Stimulated activated CD4-positive, alpha-beta T cell treated with anti-CD3 and anti-CD28 coated beads, Interleukin-15, amount 100 ng/mL, for 48 hours (primary cell): Measurements from ENCODE around the gene APIP.

Experiments used
- DNase-seq, 2 donors: peaks; one replicate each; pipeline ENCODE4 v3.0.0-alpha.2; 2020; ENCODE audit warnings: low read depth in 2 of 2

Gene APIP

DNA sequence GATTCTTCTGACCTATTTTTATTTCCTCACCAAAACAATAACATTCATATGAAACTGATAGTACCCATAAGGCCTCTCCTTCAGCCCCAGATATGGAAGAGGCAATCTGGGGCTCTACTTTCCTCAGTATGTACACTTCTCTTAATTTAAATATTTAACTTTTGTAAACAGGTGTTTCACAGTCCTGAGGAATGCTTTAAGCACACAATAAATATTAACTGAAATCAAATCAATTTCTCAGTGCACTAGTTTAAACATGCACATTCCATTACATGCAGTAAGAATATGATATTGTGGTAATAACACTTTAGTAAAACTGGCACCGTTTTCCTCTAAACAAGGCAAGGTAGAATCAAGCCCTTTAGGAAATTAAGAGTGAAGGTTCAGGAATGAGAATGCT is 28.9 kb downstream of the APIP start:
- DNase-seq = no peak

- no peak for DNase-seq
Measured at GRCh38 chr11:34886609-34887008, 29.6 kb downstream of the APIP start.

- no peak for DNase-seq
Measured at GRCh38 chr11:34881900-34882299, 34.3 kb downstream of the APIP start.

GRCh38 chr11:34877375-34877975 is 38.7 kb downstream of the APIP start:
- DNase-seq = no peak

DNA sequence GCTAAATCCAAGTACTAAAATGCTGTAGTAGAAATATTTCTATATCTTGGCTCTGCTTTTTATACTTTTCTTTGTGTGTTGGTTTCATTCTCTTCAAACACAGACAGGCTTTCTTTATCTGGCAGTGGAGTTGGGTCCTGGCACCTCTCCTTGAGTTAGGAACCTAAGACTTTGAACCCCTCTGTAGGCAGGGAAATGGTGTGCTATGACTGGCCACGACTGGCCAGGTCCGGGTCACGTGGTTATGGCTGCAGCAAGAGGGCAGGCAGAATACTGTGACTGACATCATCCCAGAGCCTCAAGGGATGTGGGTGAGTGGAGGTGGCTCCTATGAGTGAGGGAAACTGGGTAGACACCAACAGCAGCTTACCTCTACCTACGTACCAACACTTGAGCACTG is 42.0 kb downstream of the APIP start:
- no peak for DNase-seq

DNA sequence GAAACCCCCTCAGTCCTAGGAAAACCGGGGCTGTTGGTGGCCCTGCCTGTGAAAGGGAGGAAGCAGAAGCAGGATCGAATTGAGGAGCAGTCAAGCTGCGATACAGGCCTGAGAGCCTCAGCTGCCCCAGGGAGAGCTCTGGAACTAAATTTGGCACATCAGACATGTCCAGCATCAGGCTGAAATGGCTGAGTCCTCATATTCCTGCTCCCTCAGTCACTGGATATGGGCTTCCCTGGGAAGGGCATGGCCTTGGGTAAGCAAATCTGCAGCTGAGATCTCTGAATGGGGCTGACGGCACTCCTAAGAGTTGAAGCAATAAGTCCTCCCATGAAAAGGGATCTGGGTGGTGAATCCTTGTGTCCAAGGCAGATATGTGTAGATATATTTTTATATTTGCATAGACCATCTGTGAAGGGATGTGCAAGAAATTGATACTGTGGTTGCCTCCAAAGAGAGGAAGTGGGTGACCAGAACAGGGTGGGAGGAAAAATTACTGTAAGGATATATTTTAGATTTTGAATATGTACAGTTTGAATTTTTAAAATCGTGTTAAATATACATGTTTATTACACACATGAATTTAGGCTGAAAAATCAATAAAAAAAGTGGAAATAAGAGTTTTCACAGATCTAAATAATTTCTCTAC is 45.5 kb downstream of the APIP start:
- DNase-seq = no peak

DNA sequence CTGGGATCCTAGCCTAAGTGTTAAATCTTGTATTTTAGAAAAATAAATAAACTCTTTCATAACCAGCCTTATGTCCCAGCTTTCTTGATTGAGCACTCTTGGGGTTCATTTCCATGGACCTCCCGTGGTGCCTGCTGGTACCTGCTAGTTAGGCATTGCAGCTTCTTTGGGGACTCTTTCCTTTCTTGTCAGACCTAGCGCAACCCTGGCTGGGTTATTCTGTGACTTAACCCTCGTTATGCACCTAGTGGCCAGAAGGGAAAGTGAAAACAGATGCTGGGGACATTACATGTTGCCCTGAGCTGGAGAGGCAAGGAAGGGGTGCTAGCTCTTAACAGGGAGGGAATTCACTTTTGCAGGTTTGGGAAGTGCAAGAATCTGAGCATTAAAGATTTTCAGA is 46.8 kb downstream of the APIP start:
- DNase-seq = no peak

DNA sequence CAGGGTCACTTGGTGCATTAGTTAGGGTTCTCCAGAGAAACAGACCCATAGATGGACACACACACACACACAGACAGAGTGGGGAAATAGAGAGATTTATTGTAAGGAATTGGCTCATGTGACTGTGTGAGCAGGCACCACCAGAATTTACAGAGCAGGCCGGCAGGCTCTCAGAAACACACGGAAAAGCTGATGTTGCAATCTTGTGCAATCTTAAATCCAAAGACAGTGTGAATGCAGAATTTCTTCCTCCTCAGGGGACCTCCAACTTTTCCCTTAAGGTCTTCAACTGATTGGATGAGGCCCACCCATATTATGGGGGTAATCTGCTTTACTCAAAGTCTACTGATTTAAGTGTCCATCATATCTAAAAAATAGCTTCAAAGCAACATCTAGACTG is 49.8 kb downstream of the APIP start:
- no peak for DNase-seq

GRCh38 chr11:34865261-34865660 is 50.9 kb downstream of the APIP start:
- DNase-seq = no peak

DNA sequence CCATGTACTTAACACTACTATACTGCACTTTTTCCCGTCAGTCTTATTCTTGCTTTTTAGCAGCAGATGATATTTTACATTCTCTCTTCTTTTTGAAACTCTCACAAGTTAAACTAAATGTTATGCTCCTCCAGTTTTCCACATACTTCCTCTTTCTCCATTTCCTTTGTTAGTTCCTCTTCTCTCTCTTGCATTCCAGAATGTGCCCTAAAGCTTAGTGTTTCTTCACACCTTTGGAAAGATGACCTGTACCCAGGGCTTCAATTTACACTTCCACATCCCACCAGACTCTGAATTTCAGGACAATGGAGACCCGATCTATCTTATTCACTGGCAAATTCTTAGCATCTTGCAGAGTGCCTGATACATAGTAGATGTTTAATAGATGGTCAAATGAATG is 51.8 kb downstream of the APIP start:
- no peak for DNase-seq

DNA sequence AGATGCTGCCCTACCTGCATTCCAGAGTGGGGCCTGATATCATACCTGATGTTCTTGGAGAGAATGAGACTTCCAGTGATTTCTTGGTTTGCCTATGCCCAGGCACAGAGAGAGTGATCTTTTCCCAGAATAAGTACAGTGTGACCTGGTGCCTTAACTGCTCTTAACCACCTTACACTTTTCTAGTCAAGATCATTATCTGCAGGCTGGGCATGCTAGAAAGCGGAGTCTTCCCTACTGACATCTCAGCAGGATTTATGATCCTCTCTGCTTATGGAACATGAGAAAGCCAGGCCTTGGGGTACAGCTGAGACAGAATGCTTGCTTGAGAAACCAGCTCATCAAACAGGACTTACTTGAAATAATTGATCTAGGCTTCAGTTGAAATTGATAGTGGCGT is 53.1 kb downstream of the APIP start:
- no peak for DNase-seq

- DNase-seq = no peak
Measured at GRCh38 chr11:34860518-34860917, 55.7 kb downstream of the APIP start.

DNA sequence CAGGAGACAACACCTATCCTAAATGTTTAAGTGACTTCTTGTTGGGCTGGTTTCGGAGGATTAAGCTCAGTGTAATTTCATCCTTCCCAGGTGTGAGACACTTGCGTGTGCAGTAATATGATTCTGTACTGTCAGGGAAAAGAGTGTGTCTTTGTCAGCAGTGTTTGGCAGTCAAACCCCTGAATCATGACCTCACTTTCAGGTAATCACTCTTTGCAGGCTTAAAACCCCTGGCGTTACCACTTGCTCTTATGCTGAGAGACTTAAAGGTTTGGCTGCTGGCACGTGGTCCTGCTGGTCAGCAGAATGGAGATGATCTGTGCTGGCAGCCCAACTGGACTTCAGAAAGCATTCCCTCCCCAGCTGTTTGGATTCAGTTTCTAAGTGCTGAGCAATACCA is 56.1 kb downstream of the APIP start:
- no peak for DNase-seq

DNA sequence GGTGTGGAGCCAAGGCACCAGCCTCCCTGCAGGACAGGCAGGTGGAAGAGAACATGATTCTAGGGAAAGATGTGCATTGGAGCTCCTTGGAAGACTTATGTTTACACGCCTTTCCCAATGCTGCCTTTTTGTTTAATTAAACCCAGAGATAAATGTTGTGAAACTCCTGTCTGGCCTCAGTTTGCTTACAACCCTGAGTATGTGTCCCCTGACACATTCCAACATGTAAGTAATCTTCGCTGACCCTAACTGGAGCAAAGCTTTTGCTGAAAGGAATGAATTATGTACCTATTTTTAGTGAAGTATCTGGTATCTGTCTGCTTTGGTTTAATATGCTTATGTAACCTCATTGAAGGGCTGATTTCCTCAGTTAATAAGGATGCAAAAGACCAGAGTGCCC is 56.7 kb downstream of the APIP start:
- DNase-seq = no peak

DNA sequence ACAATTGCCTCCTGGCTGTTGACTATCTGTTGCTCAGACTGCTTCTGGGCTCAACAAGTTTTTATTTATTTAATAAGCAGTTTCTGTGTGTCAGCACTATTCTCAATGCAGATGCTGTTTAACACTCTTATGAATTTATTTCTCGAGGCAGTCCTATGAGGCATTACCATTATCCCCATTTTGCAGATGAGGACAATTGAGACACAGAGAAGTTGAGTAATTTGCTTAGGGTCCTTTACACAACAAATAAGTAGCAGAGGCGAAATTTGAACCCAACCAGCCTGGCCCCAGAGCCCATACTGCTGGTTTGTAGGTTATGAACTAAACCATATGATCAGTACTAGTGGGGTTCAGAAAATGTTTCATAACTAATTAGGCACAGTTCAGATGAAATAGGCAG is 58.7 kb downstream of the APIP start:
- no peak for DNase-seq

- no peak for DNase-seq
Measured at GRCh38 chr11:34856251-34856650, 59.9 kb downstream of the APIP start.

DNA sequence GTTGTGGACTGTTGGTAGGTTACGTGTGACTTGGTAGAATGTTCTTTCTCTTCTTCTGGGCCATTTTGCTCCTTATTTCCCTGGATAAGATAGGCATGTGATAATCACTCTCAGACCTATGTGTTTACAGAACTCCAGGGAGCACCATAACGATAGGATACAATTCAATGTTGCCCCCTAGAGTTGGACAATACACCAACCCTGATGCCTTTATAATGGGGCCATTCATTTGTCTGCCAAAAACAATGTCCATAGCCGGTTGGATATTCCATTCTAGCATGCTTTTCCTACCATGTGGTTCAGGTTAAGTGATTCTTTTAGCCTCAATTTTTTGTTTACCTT is 60.5 kb downstream of the APIP start:
- no peak for DNase-seq

GRCh38 chr11:34855021-34855753 is 61.0 kb downstream of the APIP start:
- no peak for DNase-seq

DNA sequence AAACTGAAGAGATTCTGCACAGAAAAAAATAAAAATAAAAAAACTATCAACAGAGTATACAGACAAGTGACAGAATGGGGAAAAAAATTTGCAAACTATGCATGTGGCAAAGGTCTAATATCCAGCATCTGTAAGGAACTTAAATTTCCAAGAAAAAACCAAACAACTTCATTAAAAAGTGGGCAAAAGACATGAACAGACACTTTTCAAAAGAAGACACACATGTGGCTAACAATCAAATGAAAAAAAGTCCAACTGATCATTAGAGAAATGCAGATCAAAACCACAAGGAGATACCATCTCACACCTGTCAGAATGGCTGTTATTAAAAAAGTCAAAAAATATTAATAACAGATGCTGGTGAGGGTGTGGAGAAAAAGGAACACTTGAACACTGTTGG is 64.3 kb downstream of the APIP start:
- no peak for DNase-seq

GRCh38 chr11:34850334-34850733 is 65.8 kb downstream of the APIP start:
- no peak for DNase-seq

- DNase-seq = no peak
Measured at GRCh38 chr11:34846467-34846866, 69.7 kb downstream of the APIP start.

DNA sequence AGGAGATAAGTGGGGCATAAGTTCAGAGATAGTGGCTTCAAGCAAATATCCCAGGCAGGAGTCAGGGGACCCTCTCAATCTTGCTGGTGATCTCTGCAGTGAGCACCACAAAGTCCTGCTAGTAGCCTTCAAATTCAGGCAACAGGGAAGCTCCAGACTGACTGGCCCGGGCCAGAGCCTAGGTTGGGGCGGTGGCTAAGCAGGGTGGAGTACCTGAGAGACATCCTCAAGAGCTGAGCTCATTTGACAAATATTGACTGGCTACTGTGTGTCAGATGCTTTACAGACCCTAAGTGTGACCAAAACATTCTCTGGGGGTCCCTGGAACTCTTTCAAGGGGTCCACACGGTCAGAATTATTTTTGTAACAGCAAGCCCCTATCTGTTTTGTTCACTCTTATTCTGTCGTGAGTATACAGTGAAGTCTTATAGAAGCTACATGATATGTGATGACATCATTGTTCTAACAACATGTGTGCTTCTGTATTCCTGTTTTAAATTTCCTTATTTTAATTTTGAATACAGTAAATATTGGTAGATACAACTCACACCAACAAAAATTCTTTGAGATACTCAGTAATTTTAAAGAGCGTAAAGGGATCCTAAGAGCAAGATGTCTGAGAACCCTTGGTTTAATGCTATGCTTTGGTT is 71.6 kb downstream of the APIP start:
- no peak for DNase-seq

- DNase-seq = no peak
Measured at GRCh38 chr11:34843271-34843670, 72.9 kb downstream of the APIP start.
